SK-N-SH (cell line): ENCODE results near the gene TIMM17B. TPM values are rescaled to one million over a fixed set of nuclear protein-coding genes. Genes with fewer than 3 reads are reported as not detected.

ENCODE experiments used
- CTCF ChIA-PET: fragments of 300-600, 350-600 bp; formaldehyde crosslinking; extraction: SDS; loops from one replicate; lab custom pipeline; 2021; lab: Yijun Ruan, JAX
- POLR2A ChIA-PET: fragments of 350-600 bp; sonication (Branson Sonifier 250); formaldehyde crosslinking; extraction: SDS; loops from one replicate; lab custom pipeline; 2020; ENCODE audit warnings: antibody characterized with exemption, inconsistent platforms; lab: Yijun Ruan, JAX
- DNase-seq: peaks from one replicate; pipeline ENCODE4 v3.0.0; 2012
- H2AFZ ChIP-seq: fragments of 200-600 bp; sonication (generic); 2 replicates; pipeline ENCODE4 v1.8.1; 2016; ENCODE audit warnings: antibody characterized with exemption, mild to moderate bottlenecking, low read depth
- H3F3A ChIP-seq: fragments of 200-600 bp; sonication (generic); replicated peaks from 2 replicates; pipeline ENCODE3; 2016; ENCODE audit warnings: antibody characterized with exemption, mild to moderate bottlenecking; ENCODE audit not compliant: insufficient read depth
- H3K27ac ChIP-seq, 2 experiments: fragments of 200-500 bp in 1 of 2; fragments of 200-600 bp in 1 of 2; sonication (Bioruptor generic) in 1 of 2; sonication (generic), shearing (Covaris generic) in 1 of 2; 2 replicates each; pipeline versions ENCODE4 v1.5.1 to v1.6.1; 2014 to 2016; ENCODE audit warnings: low read depth in 2 of 2, inconsistent platforms in 1 of 2, low read length in 1 of 2, mild to moderate bottlenecking in 1 of 2, mixed read lengths in 1 of 2
- H3K27me3 ChIP-seq: fragments of 200-600 bp; sonication (generic), shearing (Covaris generic); 2 replicates; pipeline ENCODE4 v1.6.1; 2016; ENCODE audit warnings: mixed run types; ENCODE audit not compliant: insufficient read depth
- H3K36me3 ChIP-seq, 2 experiments: fragments of 200-500 bp in 1 of 2; fragments of 200-600 bp in 1 of 2; sonication (Bioruptor generic) in 1 of 2; sonication (generic) in 1 of 2; replicated peaks in 1 of 2; 2 replicates each; pipeline versions ENCODE3 to v1.5.1; 2014 to 2016; ENCODE audit warnings: low read length in 1 of 2, mild to moderate bottlenecking in 1 of 2; ENCODE audit not compliant: insufficient read depth in 2 of 2, control insufficient read depth in 1 of 2
- H3K4me1 ChIP-seq, 2 experiments: fragments of 200-500 bp in 1 of 2; fragments of 200-600 bp in 1 of 2; sonication (Bioruptor generic) in 1 of 2; sonication (generic), shearing (Covaris generic) in 1 of 2; 2 replicates each; pipeline versions ENCODE4 v1.5.1 to v1.6.1; 2014 to 2016; ENCODE audit warnings: low read depth in 1 of 2, low read length in 1 of 2, mixed run types in 1 of 2; ENCODE audit not compliant: insufficient read depth in 2 of 2, control insufficient read depth in 1 of 2
- H3K4me2 ChIP-seq: fragments of 200-600 bp; sonication (generic), shearing (Covaris generic); 2 replicates; pipeline ENCODE4 v1.6.1; 2017; ENCODE audit warnings: mixed run types
- H3K4me3 ChIP-seq, 2 experiments: fragments of 200-500 bp in 1 of 2; fragments of 200-600 bp in 1 of 2; sonication (Bioruptor generic) in 1 of 2; sonication (generic), shearing (Covaris generic) in 1 of 2; 2 replicates each; pipeline versions ENCODE4 v1.5.1 to v1.8.1; 2014 to 2016; ENCODE audit warnings: low read depth in 2 of 2, inconsistent platforms in 1 of 2, low read length in 1 of 2, mild to moderate bottlenecking in 1 of 2, mixed read lengths in 1 of 2, moderate library complexity in 1 of 2
- H3K79me2 ChIP-seq: fragments of 200-600 bp; sonication (generic); 2 replicates; pipeline ENCODE4 v1.8.1; 2017; ENCODE audit warnings: mild to moderate bottlenecking; ENCODE audit not compliant: insufficient read depth
- H3K9ac ChIP-seq: fragments of 200-600 bp; sonication (generic); 2 replicates; pipeline ENCODE4 v1.6.1; 2017; ENCODE audit warnings: mixed run types
- H3K9me2 ChIP-seq: fragments of 200-600 bp; sonication (generic); 2 replicates; pipeline ENCODE4 v1.6.1; 2017; ENCODE audit warnings: mixed run types
- H3K9me3 ChIP-seq: fragments of 200-600 bp; sonication (generic); 2 replicates; pipeline ENCODE4 v1.6.1; 2017; ENCODE audit warnings: mixed run types, mild to moderate bottlenecking, moderate library complexity
- H4K20me1 ChIP-seq: fragments of 200-600 bp; sonication (generic); 2 replicates; pipeline ENCODE4 v1.6.1; 2017; ENCODE audit warnings: mild to moderate bottlenecking, mixed run types; ENCODE audit not compliant: insufficient read depth
- CHD2 ChIP-seq: fragments of 150-350 bp; IDR thresholded peaks from 2 replicates; pipeline ENCODE4 v1.6.1; 2018; ENCODE audit warnings: low read length; ENCODE audit not compliant: partially characterized antibody
- FOSL2 ChIP-seq: IDR thresholded peaks from 2 replicates; pipeline ENCODE4 v1.4.0; 2012; ENCODE audit warnings: low read depth, mild to moderate bottlenecking, moderate library complexity, borderline replicate concordance
- GABPA ChIP-seq: IDR thresholded peaks from 2 replicates; pipeline ENCODE4 v1.4.0; 2012; ENCODE audit warnings: low read depth, mild to moderate bottlenecking
- GATA2 ChIP-seq: sonication (generic); formaldehyde crosslinking; IDR thresholded peaks from 2 replicates; pipeline ENCODE4 v1.5.0; 2020; ENCODE audit warnings: mild to moderate bottlenecking, missing genetic modification reagents
- NRF1 ChIP-seq: IDR thresholded peaks from 2 replicates; pipeline ENCODE4 v1.6.1; 2012; ENCODE audit warnings: low read depth, mild to moderate bottlenecking, low read length
- RCOR1 ChIP-seq: fragments of 150-350 bp; IDR thresholded peaks from 2 replicates; pipeline ENCODE4 v1.6.1; 2017; ENCODE audit warnings: antibody characterized with exemption, low read length
- RXRA ChIP-seq: IDR thresholded peaks from 2 replicates; pipeline ENCODE4 v1.4.0; 2012; ENCODE audit warnings: low read depth, mild to moderate bottlenecking, borderline replicate concordance
- TAF1 ChIP-seq: IDR thresholded peaks from 2 replicates; pipeline ENCODE4 v1.6.1; 2012; ENCODE audit warnings: low read depth, mild to moderate bottlenecking, low read length, moderate library complexity, borderline replicate concordance
- TCF12 ChIP-seq: IDR thresholded peaks from 2 replicates; pipeline ENCODE4 v1.4.0; 2012
- ZBTB33 ChIP-seq: IDR thresholded peaks from 2 replicates; pipeline ENCODE4 v1.4.0; 2012; ENCODE audit warnings: low read depth, borderline replicate concordance
- WGBS: methylation state at CpG from one replicate; pipeline ENCODE4 v1.1.6; 2017; ENCODE audit warnings: low lambda C conversion rate; 5-methylcytosine and 5-hydroxymethylcytosine counted together
- polyA plus RNA-seq, 3 experiments: library from polyadenylated mRNA; depleted of rRNA; stranded (reverse); fragments of >200 nt; gene quantifications; 2 replicates each; pipeline ENCODE4 v1.2.3, GENCODE V29; 2012
- TF ChIP-seq, protein P1 (sequence below): IDR thresholded peaks from 2 replicates; pipeline ENCODE4 v1.4.0; 2012; ENCODE audit warnings: low read depth, borderline replicate concordance
- TF ChIP-seq, protein P2 (sequence below): IDR thresholded peaks from 2 replicates; pipeline ENCODE4; 2012

Gene TIMM17B
- polyA plus RNA-seq, 1 of the 3 experiments (the other 2 are of a cell fraction), result 87.0 TPM

GRCh38 chrX:48939524-48940228 lies 42.1 kb upstream of the TIMM17B start (continued):
- no peak for TF ChIP-seq ZBTB33
- TF ChIP-seq GATA2, result no peak
- no peak for TF ChIP-seq GABPA
- TF ChIP-seq, protein P1, sequence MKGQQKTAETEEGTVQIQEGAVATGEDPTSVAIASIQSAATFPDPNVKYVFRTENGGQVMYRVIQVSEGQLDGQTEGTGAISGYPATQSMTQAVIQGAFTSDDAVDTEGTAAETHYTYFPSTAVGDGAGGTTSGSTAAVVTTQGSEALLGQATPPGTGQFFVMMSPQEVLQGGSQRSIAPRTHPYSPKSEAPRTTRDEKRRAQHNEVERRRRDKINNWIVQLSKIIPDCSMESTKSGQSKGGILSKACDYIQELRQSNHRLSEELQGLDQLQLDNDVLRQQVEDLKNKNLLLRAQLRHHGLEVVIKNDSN, result no peak
- TF ChIP-seq FOSL2, result no peak

- no peak overlapping the region for H2AFZ ChIP-seq
- peaks cover 77% of the 10 kb centered on the region for H4K20me1 ChIP-seq
- H3K36me3 ChIP-seq, result peaks cover 16 to 48% of the 10 kb centered on the region in 2 experiments
- H3K4me1 ChIP-seq, result no peaks in the 10 kb centered on the region; a peak in 1 of 4 replicates
- H3K9me2 ChIP-seq, result no peaks in the 10 kb centered on the region
- WGBS, result no CpG with 5 or more reads among the region's 1 CpG
- ChIA-PET CTCF (interaction anchor here (2.2 to 3.5 kb wide), 2 partner anchors 7 to 11 kb away, joined by 8 to 10 read pairs; no protein-coding TSS in a partner anchor), POLR2A (no interaction called here)
- no peaks in the 10 kb centered on the region for H3K9me3 ChIP-seq
- TF ChIP-seq RCOR1 (no peak), CHD2 (no peak), TCF12 (no peak), RXRA (no peak), NRF1 (no peak), TAF1 (no peak)
- TF ChIP-seq, protein P2, sequence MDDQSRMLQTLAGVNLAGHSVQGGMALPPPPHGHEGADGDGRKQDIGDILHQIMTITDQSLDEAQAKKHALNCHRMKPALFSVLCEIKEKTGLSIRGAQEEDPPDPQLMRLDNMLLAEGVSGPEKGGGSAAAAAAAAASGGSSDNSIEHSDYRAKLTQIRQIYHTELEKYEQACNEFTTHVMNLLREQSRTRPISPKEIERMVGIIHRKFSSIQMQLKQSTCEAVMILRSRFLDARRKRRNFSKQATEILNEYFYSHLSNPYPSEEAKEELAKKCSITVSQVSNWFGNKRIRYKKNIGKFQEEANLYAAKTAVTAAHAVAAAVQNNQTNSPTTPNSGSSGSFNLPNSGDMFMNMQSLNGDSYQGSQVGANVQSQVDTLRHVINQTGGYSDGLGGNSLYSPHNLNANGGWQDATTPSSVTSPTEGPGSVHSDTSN, result no peak
- no peak overlapping the region for H3K9ac ChIP-seq
- H3K79me2 ChIP-seq, result peaks cover 51% of the 10 kb centered on the region; the same call in 1 of the 2 replicates
- H3K4me2 ChIP-seq, result no peak overlapping the region
- H3K4me3 ChIP-seq, result no peak overlapping the region
- H3K27ac ChIP-seq, result no peak overlapping the region
- no peaks in the 10 kb centered on the region for H3K27me3 ChIP-seq
- no peak for DNase-seq
- H3F3A ChIP-seq, result no peaks in the 10 kb centered on the region
Observed at GRCh38 chrX:48938721-48939425, 41.3 kb upstream of the TIMM17B start.
